ENCODE results near the gene TIMM10B.

DNA sequence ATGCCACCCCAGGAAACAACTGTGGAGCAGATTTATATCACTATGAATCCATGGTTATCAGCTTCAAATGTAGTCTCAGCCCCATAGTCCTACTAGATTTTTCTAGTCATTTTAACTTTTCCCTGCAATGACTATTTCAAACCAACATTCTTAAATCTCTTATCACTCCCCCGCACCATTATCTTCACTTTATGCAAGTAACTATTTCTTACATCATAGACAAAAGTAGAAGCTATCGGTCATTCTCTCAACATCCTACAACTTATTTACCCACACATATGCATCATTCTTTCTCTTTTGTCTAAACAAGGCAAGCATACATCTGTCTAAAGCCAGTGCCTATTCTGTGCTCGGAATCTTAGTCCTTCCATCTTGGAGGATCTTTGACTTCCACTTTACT is 4.4 kb downstream of the TIMM10B start:
- TF ChIP-seq, protein P1, sequence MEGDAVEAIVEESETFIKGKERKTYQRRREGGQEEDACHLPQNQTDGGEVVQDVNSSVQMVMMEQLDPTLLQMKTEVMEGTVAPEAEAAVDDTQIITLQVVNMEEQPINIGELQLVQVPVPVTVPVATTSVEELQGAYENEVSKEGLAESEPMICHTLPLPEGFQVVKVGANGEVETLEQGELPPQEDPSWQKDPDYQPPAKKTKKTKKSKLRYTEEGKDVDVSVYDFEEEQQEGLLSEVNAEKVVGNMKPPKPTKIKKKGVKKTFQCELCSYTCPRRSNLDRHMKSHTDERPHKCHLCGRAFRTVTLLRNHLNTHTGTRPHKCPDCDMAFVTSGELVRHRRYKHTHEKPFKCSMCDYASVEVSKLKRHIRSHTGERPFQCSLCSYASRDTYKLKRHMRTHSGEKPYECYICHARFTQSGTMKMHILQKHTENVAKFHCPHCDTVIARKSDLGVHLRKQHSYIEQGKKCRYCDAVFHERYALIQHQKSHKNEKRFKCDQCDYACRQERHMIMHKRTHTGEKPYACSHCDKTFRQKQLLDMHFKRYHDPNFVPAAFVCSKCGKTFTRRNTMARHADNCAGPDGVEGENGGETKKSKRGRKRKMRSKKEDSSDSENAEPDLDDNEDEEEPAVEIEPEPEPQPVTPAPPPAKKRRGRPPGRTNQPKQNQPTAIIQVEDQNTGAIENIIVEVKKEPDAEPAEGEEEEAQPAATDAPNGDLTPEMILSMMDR (IDR thresholded peaks at IDR 0.05): no peak
- TF ChIP-seq POLR2A (IDR thresholded peaks at IDR 0.05): no peak

Measured in heart left ventricle (tissue), 13 donors.